Lower leg skin (tissue), 4 donors: Measurements from ENCODE around the gene SLC19A3. TPM values are rescaled to one million over a fixed set of nuclear protein-coding genes. Genes with fewer than 3 reads are reported as not detected.

Experiments used
- DNase-seq, 2 donors: peaks; one replicate each; pipeline ENCODE4 v3.0.0-alpha.2; 2019; ENCODE audit warnings: low spot score in 2 of 2
- H3K4me3 ChIP-seq: fragments of 200-600 bp; sonication (generic); 2 replicates; pipeline ENCODE4 v1.5.1; 2017; ENCODE audit warnings: mild to moderate bottlenecking, low read depth; ENCODE audit not compliant: poor library complexity, severe bottlenecking
- POLR2A ChIP-seq, 2 donors: fragments of 450-650 bp; IDR thresholded peaks; one replicate each; pipeline ENCODE4 v1.6.1; 2016 to 2017; ENCODE audit warnings: antibody characterized with exemption in 2 of 2, mild to moderate bottlenecking in 1 of 2, moderate library complexity in 1 of 2
- WGBS, 2 donors: methylation state at CpG; one replicate each; pipeline ENCODE4 v1.1.5; 2018; 5-methylcytosine and 5-hydroxymethylcytosine counted together
- intact Hi-C: fragments of 100-400 bp; cut with DNase I; formaldehyde crosslinking; loops from one replicate; pipeline ENCODE4 v1.15.0; 2023; ENCODE audit warnings: low total_unique reads
- total RNA-seq, 4 donors: library from RNA; depleted of rRNA; stranded (reverse); fragments of >200 nt; gene quantifications; one replicate each; pipeline ENCODE4 v1.1.0, GENCODE V29; 2016
- TF ChIP-seq, protein P1 (sequence below), 3 donors: fragments of 450-650 bp; IDR thresholded peaks; one replicate each; pipeline ENCODE4 v1.5.1; 2016; ENCODE audit warnings: antibody characterized with exemption in 3 of 3, mild to moderate bottlenecking in 3 of 3, moderate library complexity in 2 of 3

SLC19A3 gene
- total RNA-seq, 4 donors from 2014 or later = 0.47 to 5.6 (median 2.9) TPM

DNA sequence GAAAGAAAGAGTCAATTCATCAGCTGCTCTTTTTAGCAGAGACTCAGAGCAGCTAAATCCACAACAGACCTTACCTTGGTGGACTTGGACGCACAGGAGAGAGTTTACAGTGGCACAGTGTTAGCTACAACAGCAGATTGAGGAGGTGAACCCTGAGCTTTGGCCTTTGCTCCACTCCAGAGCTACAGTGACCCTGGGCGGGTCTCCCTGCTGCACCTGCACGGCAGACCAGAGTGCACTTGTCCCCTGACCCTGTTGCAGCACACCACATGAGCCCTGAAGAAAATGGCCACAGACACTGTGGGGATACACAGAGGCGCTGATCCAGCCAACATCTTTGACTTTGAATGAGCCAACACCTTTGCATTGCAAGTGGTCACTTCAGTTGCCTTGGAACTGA, 11.0 kb downstream of the SLC19A3 start:
- intact Hi-C loops = no loop called here
- 85 to 86% methylated on average over 4 of the region's 4 CpGs for WGBS, 2 donors
- no peak for DNase-seq
- H3K4me3 ChIP-seq = no peak overlapping the region
- TF ChIP-seq, protein P1, sequence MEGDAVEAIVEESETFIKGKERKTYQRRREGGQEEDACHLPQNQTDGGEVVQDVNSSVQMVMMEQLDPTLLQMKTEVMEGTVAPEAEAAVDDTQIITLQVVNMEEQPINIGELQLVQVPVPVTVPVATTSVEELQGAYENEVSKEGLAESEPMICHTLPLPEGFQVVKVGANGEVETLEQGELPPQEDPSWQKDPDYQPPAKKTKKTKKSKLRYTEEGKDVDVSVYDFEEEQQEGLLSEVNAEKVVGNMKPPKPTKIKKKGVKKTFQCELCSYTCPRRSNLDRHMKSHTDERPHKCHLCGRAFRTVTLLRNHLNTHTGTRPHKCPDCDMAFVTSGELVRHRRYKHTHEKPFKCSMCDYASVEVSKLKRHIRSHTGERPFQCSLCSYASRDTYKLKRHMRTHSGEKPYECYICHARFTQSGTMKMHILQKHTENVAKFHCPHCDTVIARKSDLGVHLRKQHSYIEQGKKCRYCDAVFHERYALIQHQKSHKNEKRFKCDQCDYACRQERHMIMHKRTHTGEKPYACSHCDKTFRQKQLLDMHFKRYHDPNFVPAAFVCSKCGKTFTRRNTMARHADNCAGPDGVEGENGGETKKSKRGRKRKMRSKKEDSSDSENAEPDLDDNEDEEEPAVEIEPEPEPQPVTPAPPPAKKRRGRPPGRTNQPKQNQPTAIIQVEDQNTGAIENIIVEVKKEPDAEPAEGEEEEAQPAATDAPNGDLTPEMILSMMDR (IDR thresholded peaks at IDR 0.05) = no peak
- no peak for TF ChIP-seq POLR2A (IDR thresholded peaks at IDR 0.05)

DNA sequence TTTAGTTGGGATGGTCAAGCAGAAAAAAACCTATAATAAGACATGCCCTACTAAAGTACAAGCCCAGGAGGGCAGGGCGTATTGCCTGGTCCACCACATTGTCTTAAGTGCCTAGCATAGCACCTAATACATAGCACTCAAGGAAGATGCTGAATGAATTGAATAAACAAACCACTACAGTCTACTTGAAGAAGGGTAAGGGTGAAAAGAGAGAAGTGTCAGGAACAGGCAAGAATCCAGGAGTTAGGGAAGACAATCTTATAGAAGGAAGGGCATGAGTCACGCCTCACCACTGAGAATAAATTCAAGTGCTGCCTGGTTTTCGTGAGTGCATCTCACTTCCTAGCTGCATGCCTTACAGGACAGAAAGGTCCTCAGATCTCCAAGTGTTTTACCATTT, 13.9 kb downstream of the SLC19A3 start:
- no peak for DNase-seq
- intact Hi-C loops = no loop called here
- TF ChIP-seq, protein P1 (IDR thresholded peaks at IDR 0.05) = no peak
- TF ChIP-seq POLR2A (IDR thresholded peaks at IDR 0.05) = no peak
- WGBS, 2 donors = 52 to 61% methylated on average over 3 of the region's 3 CpGs
- H3K4me3 ChIP-seq = no peak overlapping the region

DNA sequence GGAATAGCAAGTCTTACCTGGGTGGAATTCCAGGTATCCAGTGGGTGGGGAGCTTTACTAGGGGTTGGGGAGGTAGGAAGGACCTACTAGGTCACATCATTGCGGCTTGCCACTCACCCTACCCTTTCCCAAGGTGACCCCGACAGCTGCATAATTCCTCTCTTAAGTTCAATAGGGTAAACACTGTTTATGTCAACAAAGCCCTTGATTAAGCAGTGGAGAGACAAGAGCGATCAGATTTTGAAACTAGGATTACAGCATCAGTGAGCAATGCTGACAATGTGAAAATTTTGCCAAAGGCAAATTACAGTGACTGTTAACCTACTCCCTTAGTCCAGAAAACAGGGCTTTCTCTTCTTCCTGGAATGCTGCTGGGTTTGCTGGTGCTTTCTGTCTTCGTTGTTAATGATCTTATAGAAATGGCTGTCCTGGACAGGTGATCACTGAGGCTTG, 14.5 kb downstream of the SLC19A3 start:
- 27 to 30% methylated on average over 4 of the region's 4 CpGs for WGBS, 2 donors
- DNase-seq = no peak
- TF ChIP-seq, protein P1 (IDR thresholded peaks at IDR 0.05) = no peak
- no peak for TF ChIP-seq POLR2A (IDR thresholded peaks at IDR 0.05)
- H3K4me3 ChIP-seq = no peak overlapping the region
- intact Hi-C loops = no loop called here

DNA sequence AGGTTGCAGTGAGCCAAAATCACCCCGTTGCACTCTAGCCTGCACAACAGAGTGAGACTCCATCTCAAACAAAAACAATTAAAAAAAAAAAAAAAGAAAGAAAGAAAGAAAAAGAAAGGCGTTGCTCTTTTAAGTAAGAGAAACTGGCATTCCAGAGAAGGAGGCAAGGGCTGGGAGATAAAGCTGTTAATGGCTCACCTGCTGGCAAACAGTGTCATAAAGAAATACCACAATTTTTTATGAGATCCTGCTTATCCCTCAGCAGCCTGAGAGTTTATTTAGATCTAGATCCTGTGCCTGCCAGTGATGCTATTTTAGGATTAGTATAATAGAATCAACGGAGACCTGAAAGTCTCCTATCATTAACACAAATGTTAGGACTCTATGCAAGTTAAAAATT, 16.3 kb downstream of the SLC19A3 start:
- WGBS, 2 donors = 58 to 77% methylated on average over 3 of the region's 3 CpGs
- H3K4me3 ChIP-seq = no peak overlapping the region
- intact Hi-C loops = no loop called here
- no peak for DNase-seq
- no peak for TF ChIP-seq POLR2A (IDR thresholded peaks at IDR 0.05)
- TF ChIP-seq, protein P1 (IDR thresholded peaks at IDR 0.05) = no peak

DNA sequence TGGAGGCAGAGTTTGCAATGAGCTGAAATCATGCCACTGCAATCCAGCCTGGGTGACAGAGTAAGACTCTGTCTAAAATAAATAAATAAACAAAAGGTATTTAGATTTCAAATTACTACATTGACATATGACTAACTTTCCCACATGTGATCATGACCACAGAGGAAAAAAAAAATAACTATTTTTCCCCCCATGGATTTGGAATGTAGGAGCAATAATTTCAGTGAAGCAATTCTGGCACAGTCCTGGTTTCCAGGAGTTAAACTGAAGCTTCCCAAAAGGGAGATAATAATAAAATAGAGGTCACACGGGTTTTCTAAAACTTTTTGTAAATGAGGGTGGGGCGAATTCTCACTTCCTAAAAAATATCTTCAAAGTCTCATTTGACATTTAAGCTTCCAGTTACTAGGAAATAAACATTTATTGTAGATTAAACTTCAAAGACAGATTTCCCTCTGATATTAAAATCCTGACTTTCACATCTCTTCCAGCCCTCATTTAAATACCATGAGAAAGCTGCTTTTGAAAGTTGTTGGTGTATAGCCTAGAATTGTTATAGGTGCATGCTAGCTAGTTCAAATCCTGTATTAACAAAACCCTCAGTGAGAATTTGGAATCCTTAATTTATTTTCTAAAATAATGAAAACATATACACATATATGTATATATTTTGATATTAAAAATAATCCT, 20.7 kb downstream of the SLC19A3 start:
- TF ChIP-seq POLR2A (IDR thresholded peaks at IDR 0.05) = no peak
- TF ChIP-seq, protein P1 (IDR thresholded peaks at IDR 0.05) = no peak
- intact Hi-C loops = no loop called here

DNA sequence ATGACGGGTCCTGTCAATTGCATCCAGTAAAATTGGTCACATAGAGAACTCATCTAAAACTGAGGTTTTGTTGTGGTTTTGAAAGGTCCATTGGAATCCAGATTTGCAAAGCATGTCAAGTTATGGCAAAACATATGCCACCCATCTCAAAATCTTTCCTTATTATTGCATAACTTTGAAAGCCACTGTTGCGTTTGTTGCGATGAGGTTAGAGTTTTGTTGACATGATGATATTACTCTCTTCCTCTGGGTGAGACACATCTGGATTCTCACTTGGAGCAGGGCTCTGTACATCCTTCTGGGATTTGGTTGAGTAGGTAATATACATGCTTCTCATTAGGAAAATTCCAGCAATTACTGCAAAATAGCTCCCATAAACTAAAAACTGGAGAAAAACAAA, 30.6 kb downstream of the SLC19A3 start:
- intact Hi-C loops = no loop called here
- no peak for DNase-seq
- TF ChIP-seq POLR2A (IDR thresholded peaks at IDR 0.05) = no peak
- TF ChIP-seq, protein P1 (IDR thresholded peaks at IDR 0.05) = no peak
- H3K4me3 ChIP-seq = no peak overlapping the region
- 68 to 75% methylated on average over 3 of the region's 3 CpGs for WGBS, 2 donors

More for the DNA sequence above, 20.7 kb downstream of the SLC19A3 start:
- no peak for DNase-seq
- H3K4me3 ChIP-seq = no peak overlapping the region
- WGBS, 2 donors = 18 to 26% methylated on average over 2 of the region's 2 CpGs
